Stimulated activated CD8-positive, alpha-beta memory T cell treated with anti-CD3 and anti-CD28 coated beads, Interleukin-4, amount 100 ng/mL, for 24 hours (primary cell): ENCODE data around the gene SEL1L3.
"Not testable (repeated sequence)": the region's sequence is repeated elsewhere in the genome, so short reads cannot be mapped to it uniquely, and the experiment has no call there.

Experiments
- DNase-seq: peaks from one replicate; pipeline ENCODE4 v3.0.0-alpha.2; 2020; ENCODE audit warnings: low read depth

The SEL1L3 gene

GRCh38 chr4:25879587-25879986, 16.8 kb upstream of the SEL1L3 start:
- DNase-seq: no peak

- DNase-seq: no peak
Observed at GRCh38 chr4:25879091-25879584, 16.4 kb upstream of the SEL1L3 start.

GRCh38 chr4:25878676-25879075, 15.9 kb upstream of the SEL1L3 start:
- DNase-seq: no peak

GRCh38 chr4:25875281-25875745, 12.5 kb upstream of the SEL1L3 start:
- DNase-seq: no peak

GRCh38 chr4:25874655-25875054, 11.9 kb upstream of the SEL1L3 start:
- DNase-seq: no peak

GRCh38 chr4:25873632-25874129, 10.9 kb upstream of the SEL1L3 start:
- DNase-seq: no peak

- no peak for DNase-seq
Observed at GRCh38 chr4:25872851-25873631, 10.3 kb upstream of the SEL1L3 start.

- DNase-seq: no peak
Observed at GRCh38 chr4:25870081-25870480, 7.3 kb upstream of the SEL1L3 start.

GRCh38 chr4:25867781-25868294, 5.0 kb upstream of the SEL1L3 start:
- no peak for DNase-seq

- DNase-seq: not testable (repeated sequence)
Observed at GRCh38 chr4:25866401-25866800, 3.6 kb upstream of the SEL1L3 start.

GRCh38 chr4:25865586-25865985, 2.8 kb upstream of the SEL1L3 start:
- no peak for DNase-seq

GRCh38 chr4:25863831-25864418, 1.1 kb upstream of the SEL1L3 start:
- DNase-seq: no peak

- no peak for DNase-seq
Observed at GRCh38 chr4:25863347-25863784, 578 bp upstream of the SEL1L3 start.

GRCh38 chr4:25861951-25862410, 807 bp downstream of the SEL1L3 start:
- DNase-seq: no peak

GRCh38 chr4:25861280-25861950, 1.4 kb downstream of the SEL1L3 start:
- no peak for DNase-seq

GRCh38 chr4:25860586-25861279, 2.1 kb downstream of the SEL1L3 start:
- DNase-seq: no peak

- no peak for DNase-seq
Observed at GRCh38 chr4:25859429-25860148, 3.2 kb downstream of the SEL1L3 start.

- DNase-seq: no peak
Observed at GRCh38 chr4:25857851-25858400, 4.9 kb downstream of the SEL1L3 start.

GRCh38 chr4:25857403-25857802, 5.4 kb downstream of the SEL1L3 start:
- DNase-seq: no peak

GRCh38 chr4:25856756-25857155, 6.0 kb downstream of the SEL1L3 start:
- DNase-seq: no peak

- no peak for DNase-seq
Observed at GRCh38 chr4:25852103-25852502, 10.7 kb downstream of the SEL1L3 start.
